ENCODE results near the gene GFY.

DNA sequence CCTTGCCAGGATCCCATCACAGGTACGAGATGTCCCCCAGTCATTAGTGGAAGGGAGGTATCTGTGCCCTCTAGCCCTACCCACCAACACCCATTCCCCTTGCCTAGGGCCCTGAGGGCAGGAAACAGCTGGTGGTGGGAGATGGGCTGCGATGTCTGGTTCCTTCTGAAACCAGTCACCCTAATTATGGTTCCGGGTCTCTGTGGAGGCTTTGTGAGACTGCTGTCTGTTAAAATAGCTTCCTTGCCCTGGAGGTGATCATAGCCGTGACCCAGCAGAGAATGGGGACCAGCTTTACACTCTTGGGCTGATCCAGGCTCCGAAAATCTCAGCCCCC is 33.3 kb downstream of the GFY start:
- no peak for TF ChIP-seq POLR2A (IDR thresholded peaks at IDR 0.05; ENCODE audit: low read depth, low read length)
- TF ChIP-seq POU2F2 (IDR thresholded peaks at IDR 0.05; ENCODE audit: low read depth, low read length), result no peak
- no peak for TF ChIP-seq TAF1 (IDR thresholded peaks at IDR 0.05; ENCODE audit: low read depth, low read length)
- TF ChIP-seq POLR2AphosphoS5 (IDR thresholded peaks at IDR 0.05; ENCODE audit: low read depth, low read length), result no peak
- no peak for TF ChIP-seq PAX5 (IDR thresholded peaks at IDR 0.05; ENCODE audit: insufficient read depth, low read length, severe bottlenecking)
- no peak for TF ChIP-seq SPI1 (IDR thresholded peaks at IDR 0.05; ENCODE audit: low read depth, low read length)
